H1 (cell line): ENCODE measurements around the gene TIMMDC1. TPM values are rescaled to one million over a fixed set of nuclear protein-coding genes. Genes with fewer than 3 reads are reported as not detected.

Experiments used
- CHD7 ChIP-seq: fragments of 300-600 bp; sonication (generic); IDR thresholded peaks from 2 replicates; pipeline ENCODE4 v1.7.1; 2012; ENCODE audit warnings: low read length, moderate library complexity, mild to moderate bottlenecking, inconsistent platforms; ENCODE audit not compliant: insufficient replicate concordance
- CTBP2 ChIP-seq: IDR thresholded peaks from 2 replicates; pipeline ENCODE4 v1.7.0; 2011; ENCODE audit warnings: borderline replicate concordance, mild to moderate bottlenecking, moderate library complexity, mixed read lengths, low read length; ENCODE audit not compliant: insufficient read depth, insufficient read length
- EP300 ChIP-seq, 2 experiments: IDR thresholded peaks; 1 replicate in 1 of 2; 2 replicates in 1 of 2; pipeline ENCODE4 v1.6.1; 2011 to 2012; ENCODE audit warnings: low read depth in 2 of 2, low read length in 2 of 2, mild to moderate bottlenecking in 2 of 2, borderline replicate concordance in 1 of 2, inconsistent platforms in 1 of 2, moderate library complexity in 1 of 2
- HDAC6 ChIP-seq: IDR thresholded peaks from one replicate; pipeline ENCODE4 v1.7.1; 2012; ENCODE audit warnings: low read depth, mild to moderate bottlenecking, inconsistent platforms, low read length, moderate library complexity
- NANOG ChIP-seq: IDR thresholded peaks from 2 replicates; pipeline ENCODE4 v1.6.1; 2011; ENCODE audit warnings: low read length, low read depth, mild to moderate bottlenecking, inconsistent platforms; ENCODE audit not compliant: insufficient read depth, poor library complexity, severe bottlenecking
- NRF1 ChIP-seq: IDR thresholded peaks from 2 replicates; pipeline ENCODE4 v1.6.1; 2011; ENCODE audit warnings: mild to moderate bottlenecking, low read depth, low read length, improper control_type of control experiment
- YY1 ChIP-seq: IDR thresholded peaks from 2 replicates; pipeline ENCODE4 v1.6.1; 2011; ENCODE audit warnings: low read depth, mild to moderate bottlenecking, low read length
- polyA plus RNA-seq, 7 experiments: library from polyadenylated mRNA; depleted of rRNA in 3 of 7; stranded (reverse) in 5 of 7; unstranded in 2 of 7; fragments of >200 nt in 5 of 7; fragments of 200-250 nt in 2 of 7; gene quantifications; 1 replicate in 5 of 7; 2 replicates in 1 of 7; 4 replicates in 1 of 7; pipeline versions ENCODE4 v1.2.1 to v1.2.3, GENCODE V29; 2011 to 2013; ENCODE audit warnings: missing spikeins in 2 of 7, mixed read lengths in 2 of 7
- total RNA-seq: library from RNA; stranded (reverse); fragmentation: NEBNext Ultra II Directional; extraction: Animal tissue kit (Norgen Biotek cat#: 25700); gene quantifications from 2 replicates; pipeline ENCODE4 v1.2.1, GENCODE V29; 2021

Gene TIMMDC1
- total and polyA plus RNA-seq, 2 of the 8 experiments (the other 6 are each of a cell fraction or from before 2014, with no cell fraction given), result 80.7 to 128 TPM

- TF ChIP-seq CHD7, result no peak
- no peak for TF ChIP-seq YY1
- TF ChIP-seq EP300 (IDR thresholded peaks at IDR 0.05; ENCODE audit: borderline replicate concordance in 1 of 2, low read depth in 2 of 2, low read length in 2 of 2), result no peak
- no peak for TF ChIP-seq NANOG
- TF ChIP-seq CTBP2, result no peak
- no peak for TF ChIP-seq HDAC6
- TF ChIP-seq NRF1, result no peak
- TF ChIP-seq, all 59 proteins: peak for 0
These were observed 32.1 kb downstream of the TIMMDC1 start (continued) for GRCh38 chr3:119530456-119530855.
